HG03342 (cell line): Measurements from ENCODE around the gene MCU.

ENCODE experiments used
- ATAC-seq: cut with Tn5 transposase; IDR thresholded peaks from one replicate; pipeline ENCODE4 v1.9.1; 2021; ENCODE audit warnings: mild to moderate bottlenecking, moderate library complexity; ENCODE audit not compliant: unreplicated experiment

MCU gene

GRCh38 chr10:72930276-72930675 is 238.3 kb downstream of the MCU start:
- ATAC-seq = no peak

- no peak for ATAC-seq
Measured at GRCh38 chr10:72932259-72933015, 240.5 kb downstream of the MCU start.

GRCh38 chr10:72935361-72935760 is 243.4 kb downstream of the MCU start:
- ATAC-seq = no peak
